Keratinocyte (primary cell): ENCODE results near the gene NRP1. TPM values are rescaled to one million over a fixed set of nuclear protein-coding genes. Genes with fewer than 3 reads are reported as not detected.

Experiments
- DNase-seq: peaks from one replicate; pipeline ENCODE4 v3.0.0-alpha.2; 2011; ENCODE audit warnings: low read depth, missing footprints, low spot score
- FAIRE-seq: peaks from 2 replicates; lab custom pipeline; 2011; peaks lifted over from hg19 to GRCh38; lab: Jason Lieb, UNC
- H2AFZ ChIP-seq: 2 replicates; pipeline ENCODE4 v1.6.0; 2012; ENCODE audit warnings: low read length, control low read depth, inconsistent platforms; ENCODE audit not compliant: control insufficient read depth
- H3K27ac ChIP-seq: 2 replicates; pipeline ENCODE4 v1.5.1; 2011; ENCODE audit warnings: low read length; ENCODE audit not compliant: control insufficient read depth, insufficient read depth
- H3K27me3 ChIP-seq: 3 replicates; pipeline ENCODE4 v1.6.0; 2011; ENCODE audit warnings: low read length; ENCODE audit not compliant: control insufficient read depth, insufficient read depth; ENCODE audit errors: extremely low read depth
- H3K36me3 ChIP-seq, 2 experiments: 2 replicates in 1 of 2; 3 replicates in 1 of 2; pipeline ENCODE4 v1.5.1; 2011; ENCODE audit warnings: low read length in 2 of 2, mild to moderate bottlenecking in 1 of 2; ENCODE audit not compliant: control insufficient read depth in 2 of 2, insufficient read depth in 2 of 2; ENCODE audit errors: extremely low read depth in 1 of 2
- H3K4me1 ChIP-seq: 3 replicates; pipeline ENCODE4 v1.5.1; 2011; ENCODE audit warnings: low read length; ENCODE audit not compliant: control insufficient read depth, insufficient read depth; ENCODE audit errors: extremely low read depth
- H3K4me2 ChIP-seq: 3 replicates; pipeline ENCODE4 v1.6.0; 2011; ENCODE audit warnings: low read depth, low read length; ENCODE audit not compliant: control insufficient read depth, insufficient read depth; ENCODE audit errors: extremely low read depth
- H3K4me3 ChIP-seq, 3 experiments: fragments of 200-600 bp in 1 of 3; sonication (generic) in 1 of 3; 2 replicates in 2 of 3; 3 replicates in 1 of 3; pipeline ENCODE4 v1.5.1; 2011 to 2016; ENCODE audit warnings: low read length in 3 of 3, mild to moderate bottlenecking in 3 of 3, control low read depth in 2 of 3, inconsistent platforms in 1 of 3, low read depth in 1 of 3, mixed read lengths in 1 of 3, mixed run types in 1 of 3, moderate library complexity in 1 of 3; ENCODE audit not compliant: control insufficient read depth in 2 of 3, insufficient read depth in 2 of 3; ENCODE audit errors: extremely low read depth in 1 of 3
- H3K79me2 ChIP-seq: 2 replicates; pipeline ENCODE4 v1.6.0; 2012; ENCODE audit warnings: low read length; ENCODE audit not compliant: control insufficient read depth, insufficient read depth
- H3K9ac ChIP-seq: 3 replicates; pipeline ENCODE4 v1.6.0; 2011; ENCODE audit warnings: low read length; ENCODE audit not compliant: control insufficient read depth, insufficient read depth; ENCODE audit errors: extremely low read depth
- H3K9me1 ChIP-seq: 3 replicates; pipeline ENCODE4 v1.6.0; 2011; ENCODE audit warnings: low read length; ENCODE audit not compliant: control insufficient read depth, insufficient read depth; ENCODE audit errors: extremely low read depth
- H3K9me3 ChIP-seq: 2 replicates; pipeline ENCODE4 v1.5.1; 2012; ENCODE audit warnings: low read depth, low read length; ENCODE audit not compliant: control insufficient read depth
- H4K20me1 ChIP-seq: 3 replicates; pipeline ENCODE4 v1.6.0; 2011; ENCODE audit warnings: low read length; ENCODE audit not compliant: control insufficient read depth, insufficient read depth; ENCODE audit errors: extremely low read depth
- CTCF ChIP-seq, 3 experiments: IDR thresholded peaks in 1 of 3; conservative IDR thresholded peaks in 1 of 3; optimal IDR thresholded peaks in 1 of 3; 2 replicates in 2 of 3; 3 replicates in 1 of 3; pipeline versions ENCODE3 to v1.5.1; 2011; ENCODE audit warnings: low read length in 3 of 3, mild to moderate bottlenecking in 3 of 3, moderate library complexity in 2 of 3, control low read depth in 1 of 3, inconsistent platforms in 1 of 3; ENCODE audit not compliant: insufficient read depth in 2 of 3; ENCODE audit errors: extremely low read depth in 1 of 3
- EZH2 ChIP-seq: IDR thresholded peaks from one replicate; pipeline ENCODE4 v1.6.1; 2012; ENCODE audit warnings: inconsistent platforms, mild to moderate bottlenecking, low read length, moderate library complexity
- dilution Hi-C: fragments of 300-500 bp; cut with MboI; formaldehyde crosslinking; loops from one replicate; pipeline ENCODE4 v1.7.0; 2020; ENCODE audit warnings: low sequenced_read_pairs; ENCODE audit not compliant: extremely low pct_ligation_motif_present
- polyA plus RNA-seq, 5 experiments: library from polyadenylated mRNA; depleted of rRNA in 3 of 5; stranded (reverse) in 3 of 5; stranded (forward) in 1 of 5; unstranded in 1 of 5; fragments of >200 nt; gene quantifications; 1 replicate in 1 of 5; 2 replicates in 3 of 5; 3 replicates in 1 of 5; pipeline versions ENCODE4 v1.2.1 to v1.2.3, GENCODE V29; 2011 to 2012; ENCODE audit warnings: missing spikeins in 2 of 5, low read depth in 1 of 5, low replicate concordance in 1 of 5

Gene NRP1
- polyA plus RNA-seq, 1 donor (not counting 4 experiments of a cell fraction or from before 2014, with no cell fraction given) = 36.2 TPM

- FAIRE-seq = no peak
- dilution Hi-C loops = no loop called here
- H3K27me3 ChIP-seq = no peaks in the 10 kb centered on the region
Measured at GRCh38 chr10:33176688-33177087, 157.8 kb downstream of the NRP1 start.

GRCh38 chr10:33174674-33175434 lies 159.6 kb downstream of the NRP1 start:
- no peak for DNase-seq
- TF ChIP-seq CTCF (optimal IDR thresholded peaks at IDR 0.05 in 1 of 3, IDR thresholded peaks at IDR 0.05 in 1 of 3, conservative IDR thresholded peaks at IDR 0.05 in 1 of 3; ENCODE audit: extremely low read depth in 1 of 3, insufficient read depth in 2 of 3, low read length in 3 of 3) (no peak), EZH2 (no peak)
- H4K20me1 ChIP-seq = no peaks in the 10 kb centered on the region
- no peaks in the 10 kb centered on the region for H3K9me3 ChIP-seq
- no peak for FAIRE-seq
- H3K9me1 ChIP-seq = no peaks in the 10 kb centered on the region
- dilution Hi-C loops = no loop called here
- no peak overlapping the region for H2AFZ ChIP-seq
- H3K4me3 ChIP-seq = no peak overlapping the region
- no peaks in the 10 kb centered on the region for H3K4me1 ChIP-seq
- no peak overlapping the region for H3K27ac ChIP-seq
- H3K79me2 ChIP-seq = no peaks in the 10 kb centered on the region
- H3K36me3 ChIP-seq = peaks cover 3 to 6% of the 10 kb centered on the region in 2 experiments
- no peak overlapping the region for H3K4me2 ChIP-seq
- no peak overlapping the region for H3K9ac ChIP-seq
- no peaks in the 10 kb centered on the region for H3K27me3 ChIP-seq

More at GRCh38 chr10:33176688-33177087, 157.8 kb downstream of the NRP1 start:
- Histone ChIP-seq H3K4me3 (no peak overlapping the region), H3K79me2 (no peaks in the 10 kb centered on the region), H3K4me1 (no peaks in the 10 kb centered on the region), H3K9ac (no peak overlapping the region), H3K27ac (no peak overlapping the region), H3K4me2 (no peak overlapping the region), H2AFZ (no peak overlapping the region), H3K9me3 (no peaks in the 10 kb centered on the region), H3K9me1 (no peaks in the 10 kb centered on the region), H3K36me3 (peaks cover 5 to 17% of the 10 kb centered on the region in 2 experiments), H4K20me1 (no peaks in the 10 kb centered on the region)
- TF ChIP-seq EZH2 (no peak), CTCF (optimal IDR thresholded peaks at IDR 0.05 in 1 of 3, IDR thresholded peaks at IDR 0.05 in 1 of 3, conservative IDR thresholded peaks at IDR 0.05 in 1 of 3; ENCODE audit: extremely low read depth in 1 of 3, insufficient read depth in 2 of 3, low read length in 3 of 3) (no peak)
- no peak for DNase-seq
